Gastrocnemius medialis (tissue), 4 donors: ENCODE measurements around the gene DAGLA.

Source experiments
- CTCF ChIP-seq, 5 experiments: fragments of 450-650 bp in 3 of 5; fragments of 200-600 bp in 2 of 5; sonication (generic) in 2 of 5; IDR thresholded peaks in 4 of 5; conservative IDR thresholded peaks in 1 of 5; 1 replicate in 4 of 5; 2 replicates in 1 of 5; pipeline ENCODE4 v1.5.1; 2016 to 2019; ENCODE audit warnings: antibody characterized with exemption in 5 of 5, mild to moderate bottlenecking in 3 of 5, moderate library complexity in 3 of 5
- POLR2A ChIP-seq, 2 donors: fragments of 450-650 bp; IDR thresholded peaks; one replicate each; pipeline ENCODE4 v1.6.1; 2017; ENCODE audit warnings: antibody characterized with exemption in 2 of 2, mild to moderate bottlenecking in 2 of 2, moderate library complexity in 2 of 2

GRCh38 chr11:61697764-61698163 is 17.6 kb downstream of the DAGLA start:
- TF ChIP-seq POLR2A (IDR thresholded peaks at IDR 0.05): no peak
- TF ChIP-seq CTCF (IDR thresholded peaks at IDR 0.05 in 4 of 5, conservative IDR thresholded peaks at IDR 0.05 in 1 of 5): no peak
